HPDE6-E6E7 (cell line): ENCODE data around the gene CD52.

Source experiments
- DNase-seq: peaks from one replicate; pipeline ENCODE4 v3.0.0; 2011; ENCODE audit warnings: missing footprints; ENCODE audit errors: extremely low spot score

Gene CD52

GRCh38 chr1:26353976-26354820 lies 36.4 kb downstream of the CD52 start, which contains the start of gene CRYBG2:
Gene CRYBG2 (minus strand): TSS chr1:26354130. CDS start chr1:26346657, 7,473 bp downstream.
- DNase-seq: peak; percentile 83

DNA sequence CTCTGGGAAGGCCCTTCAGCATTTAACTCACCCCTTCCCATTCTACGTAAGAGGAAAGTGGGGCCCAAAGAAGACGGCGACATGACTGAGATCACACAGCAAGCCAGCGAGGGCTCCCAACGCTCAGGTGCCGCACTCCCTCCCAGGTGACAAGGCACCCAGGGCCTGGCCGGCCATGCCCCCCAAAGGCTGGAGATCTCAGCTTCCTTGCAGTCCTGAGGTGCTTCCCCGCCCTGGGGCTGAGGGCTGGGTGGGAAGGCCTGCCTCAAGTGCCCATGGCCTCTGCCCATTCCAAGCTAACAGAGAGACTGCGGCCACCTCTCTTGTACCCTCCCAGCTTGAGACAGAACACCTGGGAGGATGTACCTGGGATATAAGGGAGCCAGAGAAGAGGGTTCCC lies 37.2 kb downstream of the CD52 start:
- no peak for DNase-seq

GRCh38 chr1:26356106-26356505 lies 38.3 kb downstream of the CD52 start:
- DNase-seq: no peak

- DNase-seq: peak; percentile 89
Measured at GRCh38 chr1:26357121-26357602, 39.4 kb downstream of the CD52 start.

GRCh38 chr1:26358411-26359384 lies 40.9 kb downstream of the CD52 start:
- DNase-seq: peak; percentile 63

DNA sequence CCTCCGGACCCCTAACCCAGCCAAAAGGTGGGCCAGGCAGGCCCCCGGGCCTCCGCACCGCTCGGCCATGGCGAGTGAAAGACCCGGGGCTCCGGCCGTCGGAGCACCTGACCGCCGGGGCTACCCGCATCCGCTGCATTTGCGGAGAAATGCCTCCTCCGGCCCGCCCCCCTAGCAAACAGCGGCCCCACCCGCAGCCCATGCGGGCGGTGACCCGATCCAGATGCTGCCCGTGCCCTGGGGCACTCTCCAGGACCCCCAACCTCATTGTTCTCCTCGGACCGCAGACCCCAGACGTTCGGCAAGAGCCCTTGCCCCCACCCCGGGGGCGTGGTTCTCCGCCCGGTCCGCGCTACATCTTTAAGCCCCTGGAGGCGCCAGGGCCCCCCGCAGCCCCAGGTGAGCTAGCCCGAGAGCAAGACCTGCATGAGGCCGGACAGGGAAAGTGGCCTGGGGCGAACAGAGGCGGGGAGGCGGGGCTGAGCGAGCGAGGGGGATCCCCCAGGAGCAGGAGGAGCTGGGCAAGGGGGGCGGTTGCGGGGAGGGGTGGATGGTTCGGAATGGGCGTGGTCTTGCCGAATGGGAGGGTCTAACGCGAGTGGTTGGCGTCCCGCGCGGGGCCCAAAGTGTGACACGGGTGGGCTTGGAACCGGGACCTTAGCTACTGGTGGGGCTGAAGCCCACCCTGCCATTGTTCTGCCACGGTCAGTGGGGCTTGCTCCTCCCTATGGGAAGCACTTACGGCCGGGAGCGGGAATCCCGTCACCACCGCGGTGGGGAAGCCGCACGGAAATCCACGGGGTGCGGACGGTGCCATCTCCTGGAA lies 42.4 kb downstream of the CD52 start:
- no peak for DNase-seq

GRCh38 chr1:26360807-26361604 lies 43.2 kb downstream of the CD52 start:
- no peak for DNase-seq

DNA sequence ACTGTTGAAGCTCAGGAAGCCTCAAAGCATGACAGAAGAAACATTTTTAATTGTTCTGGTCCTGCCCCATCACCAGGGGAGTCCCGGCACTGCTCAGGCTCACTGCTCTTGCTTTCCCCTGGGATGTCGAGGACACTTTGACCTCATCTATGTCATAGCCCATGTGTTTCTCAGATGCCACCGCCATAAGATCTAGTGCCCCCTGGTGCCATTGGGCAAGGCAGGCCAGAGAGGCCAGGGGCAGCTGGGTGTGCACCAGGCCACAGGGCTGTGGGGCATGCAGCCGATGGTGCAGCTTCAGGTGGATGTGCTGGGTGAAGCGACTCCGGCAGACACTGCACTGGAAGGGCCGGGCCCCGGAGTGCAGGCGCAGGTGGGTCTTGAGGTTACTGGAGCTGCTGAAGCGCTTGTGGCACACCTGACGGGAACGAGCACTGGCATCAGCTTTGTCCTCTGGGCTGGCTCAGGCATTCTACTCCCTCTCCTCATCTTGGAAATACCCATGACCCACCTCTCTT lies 43.9 kb downstream of the CD52 start:
- DNase-seq: no peak

- no peak for DNase-seq
Measured at GRCh38 chr1:26362331-26362730, 44.6 kb downstream of the CD52 start.

DNA sequence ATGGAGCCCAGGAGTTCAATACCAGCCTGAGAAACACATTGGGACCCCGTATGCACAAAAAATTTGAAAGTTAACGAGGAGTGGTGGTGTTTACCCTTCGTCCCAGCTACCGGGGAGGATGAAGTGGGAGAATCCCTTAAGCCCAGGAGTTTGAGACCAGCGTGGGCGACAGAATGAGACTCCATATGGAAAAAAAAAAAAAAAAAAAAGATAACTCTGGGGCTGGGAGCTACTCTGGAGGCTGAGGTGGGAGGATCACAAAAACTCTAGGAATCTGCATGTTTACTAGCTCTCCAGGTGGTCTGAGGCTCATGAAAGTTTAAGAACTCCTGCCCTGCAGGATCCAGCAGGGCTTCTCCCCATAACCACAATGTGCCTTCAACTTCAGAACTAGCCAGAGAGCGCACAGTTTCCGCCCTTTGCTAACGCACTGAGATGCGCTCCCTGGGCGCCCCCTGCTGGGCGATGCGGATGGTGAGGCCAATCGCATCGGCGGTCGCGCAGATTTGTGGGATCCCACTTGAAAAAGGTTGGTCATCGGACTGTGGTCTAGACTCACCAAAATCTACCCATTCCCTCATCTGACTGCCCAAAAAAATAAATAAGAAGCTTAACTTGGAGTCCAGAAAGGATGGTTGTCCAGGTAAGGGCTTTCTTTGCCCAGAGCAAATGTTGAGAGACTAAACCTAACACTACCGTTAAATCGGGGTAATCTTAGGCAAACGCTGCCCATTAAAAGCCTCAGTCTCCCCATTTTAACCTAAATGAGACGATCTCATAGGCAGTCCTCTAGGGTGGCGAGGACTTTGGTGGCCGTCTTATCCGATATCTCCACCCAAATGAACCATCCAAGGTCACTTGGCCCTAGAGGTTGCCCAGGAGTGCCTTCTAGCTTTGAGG lies 46.0 kb downstream of the CD52 start:
- no peak for DNase-seq

GRCh38 chr1:26364956-26365355 lies 47.2 kb downstream of the CD52 start:
- DNase-seq: no peak

GRCh38 chr1:26367441-26367840 lies 49.7 kb downstream of the CD52 start:
- DNase-seq: no peak

DNA sequence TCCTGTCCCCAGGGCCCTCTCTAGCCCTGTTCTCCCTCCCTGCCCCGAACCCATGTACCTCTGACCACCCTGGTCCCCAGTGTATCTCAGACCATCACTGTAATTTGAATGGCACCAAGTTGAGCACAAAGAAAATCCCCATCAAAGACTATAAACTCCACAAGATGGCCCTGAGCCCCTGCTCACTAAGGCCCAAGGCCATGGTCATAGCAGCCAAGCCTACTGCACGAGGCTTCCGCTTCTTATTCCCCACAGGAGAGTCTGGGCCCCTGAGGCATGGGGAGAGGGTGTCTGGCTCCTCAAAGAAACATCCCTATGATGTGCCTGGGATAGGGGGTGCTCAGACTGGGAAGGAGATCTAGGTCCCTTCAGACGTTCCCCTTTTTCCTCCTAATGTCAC lies 50.2 kb downstream of the CD52 start:
- no peak for DNase-seq

GRCh38 chr1:26368486-26368885 lies 50.7 kb downstream of the CD52 start:
- no peak for DNase-seq
